Measurements from ENCODE around the gene PSMB7.

The PSMB7 gene

DNA sequence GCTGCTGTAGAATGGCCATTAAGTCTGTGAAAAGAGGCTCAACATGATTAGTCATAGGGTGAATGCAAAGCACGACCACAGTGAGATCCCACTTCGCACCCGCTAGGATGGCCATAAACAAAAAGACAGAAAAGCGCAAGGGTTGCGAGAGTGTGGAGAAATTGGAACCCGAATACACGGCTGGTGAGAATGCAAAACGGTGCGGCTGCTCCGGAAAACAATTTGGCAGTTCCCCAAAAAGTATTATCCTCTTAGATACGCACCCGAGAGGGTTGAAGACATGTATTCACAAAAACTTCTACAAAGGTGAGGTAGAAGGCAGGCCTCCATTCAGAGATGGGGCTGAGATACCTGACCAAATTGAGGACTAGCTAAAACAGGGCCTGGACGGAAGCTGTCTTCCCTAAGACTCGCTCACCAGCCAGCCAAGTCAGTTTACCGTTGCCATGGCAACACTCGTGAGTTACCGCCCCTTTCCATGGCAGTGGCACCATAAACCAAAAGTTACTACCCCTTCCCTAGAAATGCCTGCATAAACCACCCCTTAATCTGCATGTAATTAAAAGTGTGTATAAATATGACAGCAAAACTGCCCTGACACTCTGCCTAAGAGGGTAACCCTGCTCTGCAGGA lies 726 bp upstream of the PSMB7 start:
- TF ChIP-seq, protein P1, sequence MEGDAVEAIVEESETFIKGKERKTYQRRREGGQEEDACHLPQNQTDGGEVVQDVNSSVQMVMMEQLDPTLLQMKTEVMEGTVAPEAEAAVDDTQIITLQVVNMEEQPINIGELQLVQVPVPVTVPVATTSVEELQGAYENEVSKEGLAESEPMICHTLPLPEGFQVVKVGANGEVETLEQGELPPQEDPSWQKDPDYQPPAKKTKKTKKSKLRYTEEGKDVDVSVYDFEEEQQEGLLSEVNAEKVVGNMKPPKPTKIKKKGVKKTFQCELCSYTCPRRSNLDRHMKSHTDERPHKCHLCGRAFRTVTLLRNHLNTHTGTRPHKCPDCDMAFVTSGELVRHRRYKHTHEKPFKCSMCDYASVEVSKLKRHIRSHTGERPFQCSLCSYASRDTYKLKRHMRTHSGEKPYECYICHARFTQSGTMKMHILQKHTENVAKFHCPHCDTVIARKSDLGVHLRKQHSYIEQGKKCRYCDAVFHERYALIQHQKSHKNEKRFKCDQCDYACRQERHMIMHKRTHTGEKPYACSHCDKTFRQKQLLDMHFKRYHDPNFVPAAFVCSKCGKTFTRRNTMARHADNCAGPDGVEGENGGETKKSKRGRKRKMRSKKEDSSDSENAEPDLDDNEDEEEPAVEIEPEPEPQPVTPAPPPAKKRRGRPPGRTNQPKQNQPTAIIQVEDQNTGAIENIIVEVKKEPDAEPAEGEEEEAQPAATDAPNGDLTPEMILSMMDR (IDR thresholded peaks at IDR 0.05) = no peak

DNA sequence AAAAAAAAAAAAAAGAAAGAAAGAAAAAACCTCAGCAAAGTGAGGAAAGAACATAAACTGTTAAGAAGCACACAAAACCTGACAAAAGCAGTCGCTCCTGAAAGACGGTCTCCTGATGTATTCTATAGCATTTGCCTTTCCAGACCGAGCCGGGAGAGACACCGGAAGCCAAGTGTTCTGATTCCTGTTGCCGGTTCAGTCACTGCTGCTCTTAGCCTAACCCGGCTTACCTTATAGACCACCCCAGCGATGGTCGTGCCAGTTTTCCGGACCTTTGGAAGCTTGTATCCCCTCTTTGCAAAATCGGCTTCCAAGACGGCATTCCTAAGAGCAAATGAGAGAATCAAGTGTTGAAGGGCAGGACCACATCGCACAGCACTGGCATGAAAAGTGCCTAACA lies 630 bp downstream of the PSMB7 start:
- TF ChIP-seq, protein P1 (IDR thresholded peaks at IDR 0.05) = no peak

DNA sequence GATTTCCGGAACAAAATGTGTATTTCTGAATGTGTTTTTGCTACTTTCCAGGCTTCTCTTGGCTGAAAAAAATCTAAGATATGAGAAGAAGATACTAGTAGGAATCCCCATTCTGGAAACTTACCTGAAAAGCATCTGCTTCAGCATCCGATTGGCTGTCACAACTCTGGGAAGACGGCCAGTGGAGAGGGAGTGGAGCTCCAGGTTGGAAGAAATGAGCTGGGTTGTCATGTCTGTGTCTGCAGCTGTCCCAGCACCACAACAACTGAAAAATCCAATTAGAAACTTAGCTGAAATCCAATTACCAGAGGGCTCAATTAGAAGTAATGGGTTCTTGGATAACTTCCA lies 3.0 kb downstream of the PSMB7 start:
- TF ChIP-seq, protein P1 (IDR thresholded peaks at IDR 0.05) = no peak

DNA sequence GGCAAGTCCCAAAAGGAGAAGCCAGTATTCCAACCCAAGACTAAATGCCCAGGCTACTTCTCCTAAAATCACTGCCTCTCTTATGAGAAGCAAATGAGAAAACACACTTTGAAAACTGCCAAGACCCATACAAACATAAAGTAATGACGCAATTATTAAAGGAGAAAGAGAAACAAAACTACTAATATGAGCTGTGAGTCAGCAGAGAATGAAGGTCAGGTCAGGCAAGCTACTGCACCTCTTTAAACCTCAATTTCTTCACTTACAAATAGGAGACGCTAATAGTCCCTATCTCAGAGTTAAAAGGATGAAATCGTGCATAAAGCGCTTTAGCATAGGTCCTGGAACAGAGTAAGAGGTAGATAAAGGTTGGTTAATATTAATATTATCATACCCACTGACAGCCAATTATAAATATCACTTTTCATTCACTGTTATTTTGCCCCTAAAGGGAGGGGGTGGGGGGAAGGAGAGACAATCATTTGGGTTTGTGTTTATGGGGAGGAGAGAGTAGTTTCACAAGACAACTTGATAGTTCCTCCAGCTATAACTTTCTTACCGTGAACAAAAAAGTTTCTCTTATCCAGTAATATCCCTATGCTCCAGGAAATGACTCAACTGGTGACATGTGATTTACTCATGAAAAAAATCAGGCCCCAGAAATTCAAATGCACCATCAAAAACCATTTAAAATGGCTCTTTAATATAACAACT lies 3.6 kb downstream of the PSMB7 start:
- TF ChIP-seq, protein P1 (IDR thresholded peaks at IDR 0.05) = no peak

DNA sequence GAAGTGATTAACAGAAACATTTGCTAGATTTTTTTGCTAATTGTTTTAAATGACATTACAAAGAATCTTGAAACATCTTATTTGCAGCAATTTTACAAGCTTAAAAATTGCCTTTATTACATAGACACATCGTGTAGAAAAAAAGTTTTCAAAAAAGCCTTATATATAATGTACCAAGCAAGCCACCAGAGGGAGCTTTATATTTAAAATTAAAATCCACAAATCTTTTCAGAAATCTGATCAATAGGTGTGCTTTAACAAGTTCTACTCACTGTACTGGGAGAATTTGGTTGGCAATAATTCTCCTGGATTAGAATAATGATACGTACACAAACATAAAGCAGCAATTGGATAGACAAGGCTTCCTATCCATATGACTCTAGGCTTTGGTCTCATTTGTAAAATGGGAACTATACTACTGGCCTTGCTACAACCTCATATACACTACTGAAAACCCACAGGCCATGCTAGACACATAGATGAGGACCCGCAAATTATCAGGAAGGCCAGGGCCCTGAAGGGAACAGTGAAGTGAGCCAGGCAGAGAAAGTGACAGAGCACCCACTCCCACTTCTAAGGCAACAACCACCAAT lies 4.8 kb downstream of the PSMB7 start:
- TF ChIP-seq, protein P1 (IDR thresholded peaks at IDR 0.05) = peak; percentile 59

DNA sequence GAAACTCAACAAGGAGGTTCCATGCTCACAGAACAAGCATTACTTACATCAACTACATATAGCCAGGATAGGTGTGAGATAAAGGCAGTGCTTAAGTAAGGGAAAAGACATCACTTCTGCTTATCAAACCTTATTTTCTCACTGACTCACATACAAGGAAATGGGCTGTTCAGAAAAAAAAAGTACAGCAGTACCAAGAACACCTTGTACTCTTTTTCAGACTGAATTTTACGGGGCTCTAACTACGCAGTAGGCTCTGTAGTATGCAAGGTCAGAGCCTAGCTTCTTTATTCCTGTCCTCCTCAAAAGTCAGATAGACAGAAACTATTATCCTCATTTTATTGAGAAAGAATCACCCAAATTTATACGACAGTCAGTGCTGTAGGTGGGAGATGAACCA lies 5.8 kb downstream of the PSMB7 start:
- TF ChIP-seq, protein P1 (IDR thresholded peaks at IDR 0.05) = no peak

DNA sequence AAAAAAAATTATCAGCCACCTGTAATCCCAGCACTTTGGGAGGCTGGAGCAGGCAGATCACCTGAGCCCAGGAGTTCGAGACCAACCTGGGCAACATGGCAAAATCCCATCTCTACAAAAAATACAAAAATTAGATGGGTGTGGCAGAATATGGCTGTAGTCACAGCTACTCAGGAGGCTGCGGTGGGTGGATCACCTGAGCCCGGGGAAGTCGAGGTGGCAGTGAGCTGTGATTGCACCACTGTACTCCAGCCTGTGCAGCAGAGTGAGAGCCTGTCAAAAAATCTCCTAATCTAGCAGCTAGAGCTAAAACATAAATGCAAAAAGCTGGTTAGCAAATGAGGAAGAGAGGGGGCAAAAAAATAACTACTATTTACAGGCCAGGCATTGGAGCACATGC lies 12.0 kb downstream of the PSMB7 start:
- TF ChIP-seq, protein P1 (IDR thresholded peaks at IDR 0.05) = no peak

All from LNCAP (cell line).